ENCODE data around the gene KRT23. TPM values are rescaled to one million over a fixed set of nuclear protein-coding genes. Genes with fewer than 3 reads are reported as not detected.

Gene KRT23
- total and polyA plus RNA-seq, 11 donors, result 0.16 TPM; not detected in 10

DNA sequence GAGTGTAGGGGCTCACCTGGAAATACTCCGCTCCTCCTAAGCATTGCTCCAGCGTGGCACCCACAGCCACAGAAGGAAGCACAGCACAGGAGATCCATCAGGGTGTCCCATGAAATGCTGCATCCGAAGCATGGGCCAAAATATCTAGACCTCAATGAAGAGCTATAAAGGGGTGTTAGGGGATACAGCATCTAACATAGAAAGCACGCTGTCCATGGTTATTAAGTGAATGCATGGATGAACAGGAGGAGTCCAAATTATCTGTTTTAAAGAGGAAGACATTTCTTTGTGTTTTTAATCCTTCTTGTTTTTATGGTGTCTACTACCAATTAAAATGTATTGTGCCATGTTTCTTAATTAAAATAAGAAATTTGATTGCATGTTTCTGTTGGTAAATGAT is 30.8 kb downstream of the KRT23 start:
- Histone ChIP-seq H3K4me1 (peaks cover 0 to 5% (median 0%) of the 10 kb centered on the region in 12 donors), H3K4me3 (no peak overlapping the region), H3K27me3 (peaks cover 0 to 23% (median 7%) of the 10 kb centered on the region in 9 donors), H3K27ac (no peak overlapping the region), H3K36me3 (no peaks in the 10 kb centered on the region), H3K9me3 (no peaks in the 10 kb centered on the region)
- no peak for ATAC-seq
- no peak for DNase-seq
- intact Hi-C loops (cut with DNase I), result loop anchor here (2.0 to 10.0 kb wide), 13 partner anchors 92 to 761 kb away; no protein-coding TSS in a partner anchor
- TF ChIP-seq POLR2A (IDR thresholded peaks at IDR 0.05) (no peak), CTCF (IDR thresholded peaks at IDR 0.05) (no peak)
- WGBS, 4 donors, result 83 to 89% (median 85%) methylated on average over 4 of the region's 4 CpGs

- intact Hi-C loops (cut with DNase I), result loop anchor here (5.0 to 10.0 kb wide), 12 partner anchors 91 to 762 kb away; no protein-coding TSS in a partner anchor
- Histone ChIP-seq H3K4me3 (no peak overlapping the region), H3K27me3 (peaks cover 0 to 29% (median 7%) of the 10 kb centered on the region in 9 donors), H3K36me3 (no peaks in the 10 kb centered on the region), H3K9me3 (no peaks in the 10 kb centered on the region), H3K4me1 (peaks cover 0 to 5% (median 0%) of the 10 kb centered on the region in 12 donors), H3K27ac (no peak overlapping the region)
- TF ChIP-seq POLR2A (IDR thresholded peaks at IDR 0.05) (no peak), CTCF (IDR thresholded peaks at IDR 0.05) (no peak)
- WGBS, 4 donors, result 89 to 91% (median 90%) methylated on average over 5 of the region's 5 CpGs
- DNase-seq (no peak), ATAC-seq (no peak)
Observed at GRCh38 chr17:40905370-40905769, 32.1 kb downstream of the KRT23 start.

DNA sequence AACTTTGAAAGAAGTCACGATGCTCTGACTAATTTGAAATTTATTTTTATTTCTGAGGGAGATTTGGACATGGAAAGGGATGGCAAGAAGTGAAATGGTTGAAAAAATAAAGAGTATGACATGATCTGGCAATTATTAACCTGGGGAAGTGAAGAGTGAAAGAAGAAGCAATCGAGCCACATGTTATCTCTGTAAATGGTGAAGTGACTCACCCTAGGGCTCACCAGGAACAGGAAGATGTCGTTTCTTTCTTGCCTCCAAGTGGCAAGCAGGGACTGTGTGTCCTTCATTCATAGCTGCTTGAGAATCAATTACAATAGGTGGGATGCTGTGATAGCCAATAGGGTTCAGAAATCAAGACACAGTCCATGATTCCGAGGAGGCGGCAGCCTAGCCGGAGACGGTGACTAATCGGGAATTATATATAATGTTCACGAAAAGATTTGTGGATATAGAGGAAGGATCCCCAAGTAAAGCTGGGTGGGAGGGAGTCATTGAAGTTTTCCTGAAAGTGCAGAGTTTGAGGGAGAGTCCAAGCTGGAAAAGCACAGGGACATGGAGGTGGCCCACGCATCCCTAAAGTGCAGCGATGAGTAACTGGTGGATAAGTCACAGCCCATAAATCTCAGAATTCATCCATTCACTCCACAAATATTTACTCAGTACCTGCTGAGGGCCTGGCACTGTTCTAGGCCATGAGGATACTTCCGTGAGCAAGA is 34.2 kb downstream of the KRT23 start:
- Histone ChIP-seq H3K27me3 (peaks cover 0 to 26% (median 7%) of the 10 kb centered on the region in 9 donors), H3K4me3 (no peak overlapping the region), H3K4me1 (no peaks in the 10 kb centered on the region), H3K9me3 (no peaks in the 10 kb centered on the region), H3K27ac (no peak overlapping the region), H3K36me3 (no peaks in the 10 kb centered on the region)
- DNase-seq (no peak), ATAC-seq (no peak)
- 72 to 82% (median 75%) methylated on average over 12 of the region's 12 CpGs for WGBS, 4 donors
- no peak for TF ChIP-seq CTCF (IDR thresholded peaks at IDR 0.05)
- no peak for TF ChIP-seq POLR2A (IDR thresholded peaks at IDR 0.05)
- intact Hi-C loops (cut with DNase I), result loop anchor here in 5 of 10 donors (10.0 kb wide), 5 partner anchors 88 to 642 kb away; no protein-coding TSS in a partner anchor

DNA sequence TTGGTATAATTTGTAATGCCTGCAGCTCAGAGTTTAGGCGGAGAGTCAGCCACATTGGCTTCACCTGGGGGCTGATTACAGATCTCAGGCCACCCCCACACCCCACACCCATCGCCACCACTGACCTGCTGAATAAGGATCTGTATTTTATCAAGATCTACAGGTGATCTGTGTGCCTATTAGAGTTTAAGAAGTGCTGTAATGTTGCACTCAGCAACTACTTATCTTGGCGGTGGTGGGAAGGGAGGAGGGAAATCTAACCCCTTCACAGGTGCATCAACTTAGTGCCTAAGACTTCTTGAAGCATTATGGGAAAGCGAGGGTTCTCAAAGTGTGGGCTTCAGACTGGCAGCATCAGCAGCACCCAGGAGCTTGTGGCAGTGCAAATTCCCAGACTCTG is 34.9 kb downstream of the KRT23 start:
- Histone ChIP-seq H3K27ac (no peak overlapping the region), H3K36me3 (no peaks in the 10 kb centered on the region), H3K4me3 (no peak overlapping the region), H3K4me1 (no peaks in the 10 kb centered on the region), H3K9me3 (no peaks in the 10 kb centered on the region), H3K27me3 (peaks cover 0 to 25% (median 3%) of the 10 kb centered on the region in 9 donors)
- intact Hi-C loops (cut with DNase I), result loop anchor here in 5 of 10 donors (10.0 kb wide), 5 partner anchors 88 to 642 kb away; no protein-coding TSS in a partner anchor
- TF ChIP-seq POLR2A (IDR thresholded peaks at IDR 0.05) (no peak), CTCF (IDR thresholded peaks at IDR 0.05) (no peak)
- WGBS, 4 donors, result 80 to 85% (median 84%) methylated on average over 4 of the region's 4 CpGs
- ATAC-seq (no peak), DNase-seq (no peak)
